GM12878 (cell line): Measurements from ENCODE around the gene CDON. TPM values are rescaled to one million over a fixed set of nuclear protein-coding genes. Genes with fewer than 3 reads are reported as not detected.

Experiments used
- ATAC-seq: fragments of 200-7000 bp; cut with Tn5 transposase; 3 replicates; pipeline ENCODE4 v1.9.1; 2020; ENCODE audit warnings: mild to moderate bottlenecking, moderate library complexity
- BruUV-seq: library from RNA; stranded (reverse); fragments of 400-500 nt; replicated peaks from 2 replicates; lab custom pipeline; 2021; lab: Mats Ljungman, UMichigan
- CTCF ChIA-PET: fragments of 300-600 bp; sonication (Branson Sonifier 250); formaldehyde crosslinking; extraction: SDS; loops from one replicate; lab custom pipeline; 2021; ENCODE audit warnings: inconsistent platforms; lab: Yijun Ruan, JAX
- POLR2A ChIA-PET: fragments of 350-600 bp; formaldehyde crosslinking; extraction: SDS; loops from one replicate; lab custom pipeline; 2021; ENCODE audit warnings: inconsistent platforms; lab: Charles Lee
- RAD21 ChIA-PET: fragments of 300-600 bp; sonication (Branson Sonifier 250); formaldehyde crosslinking; loops from one replicate; lab custom pipeline; 2023; ENCODE audit warnings: antibody characterized with exemption; ENCODE audit not compliant: unreplicated experiment; lab: Charles Lee
- SMC1A ChIA-PET: fragments of 300-600 bp; sonication (Branson Sonifier 250); formaldehyde crosslinking; loops from one replicate; lab custom pipeline; 2023; ENCODE audit not compliant: unreplicated experiment, uncharacterized antibody; lab: Charles Lee
- DNase-seq: peaks from one replicate; pipeline ENCODE4 v3.0.0-alpha.2; 2011; ENCODE audit warnings: low read depth, low spot score
- FAIRE-seq: peaks from 3 replicates; lab custom pipeline; 2011; peaks lifted over from hg19 to GRCh38; lab: Jason Lieb, UNC
- H2AFZ ChIP-seq: 2 replicates; pipeline ENCODE4 v1.6.0; 2011; ENCODE audit warnings: low read depth, low read length, control low read depth; ENCODE audit not compliant: control insufficient read depth
- H3K27ac ChIP-seq: 2 replicates; pipeline ENCODE4 v1.5.1; 2011; ENCODE audit warnings: control low read depth; ENCODE audit not compliant: control insufficient read depth, insufficient read depth
- H3K27me3 ChIP-seq, 2 experiments: replicated peaks in 1 of 2; 2 replicates each; pipeline versions ENCODE4 v1.6.0 to v1.6.1; 2011; ENCODE audit warnings: low read length in 1 of 2; ENCODE audit not compliant: control insufficient read depth in 2 of 2, insufficient read depth in 2 of 2
- H3K36me3 ChIP-seq, 2 experiments: 2 replicates each; pipeline ENCODE4 v1.5.1; 2011; ENCODE audit warnings: low read length in 1 of 2; ENCODE audit not compliant: control insufficient read depth in 2 of 2, insufficient read depth in 2 of 2
- H3K4me1 ChIP-seq: 2 replicates; pipeline ENCODE4 v1.6.1; 2011; ENCODE audit warnings: mild to moderate bottlenecking, low read length, moderate library complexity, mixed read lengths; ENCODE audit not compliant: control insufficient read depth, insufficient read depth
- H3K4me2 ChIP-seq: 2 replicates; pipeline ENCODE4 v1.6.0; 2011; ENCODE audit warnings: control low read depth; ENCODE audit not compliant: control insufficient read depth, insufficient read depth
- H3K4me3 ChIP-seq: fragments of 200-600 bp; sonication (generic); 2 replicates; pipeline ENCODE4 v1.5.1; 2016
- H3K79me2 ChIP-seq: 2 replicates; pipeline ENCODE4 v1.6.0; 2011; ENCODE audit warnings: low read length; ENCODE audit not compliant: control insufficient read depth, insufficient read depth
- H3K9ac ChIP-seq: 2 replicates; pipeline ENCODE4 v1.8.0; 2011; ENCODE audit warnings: low read length, control low read depth, mixed read lengths; ENCODE audit not compliant: control insufficient read depth, insufficient read depth
- H3K9me3 ChIP-seq: replicated peaks from 3 replicates; pipeline ENCODE4 v1.5.1; 2011; ENCODE audit warnings: mild to moderate bottlenecking, low read length; ENCODE audit not compliant: control insufficient read depth, insufficient read depth
- H4K20me1 ChIP-seq: 2 replicates; pipeline ENCODE4 v1.6.0; 2011; ENCODE audit not compliant: control insufficient read depth, insufficient read depth
- MYB ChIP-seq: fragments of 150-350 bp; IDR thresholded peaks from 2 replicates; pipeline ENCODE4 v1.6.1; 2014; ENCODE audit warnings: mild to moderate bottlenecking, low read depth, low read length, borderline replicate concordance
- STAT3 ChIP-seq: IDR thresholded peaks from 2 replicates; pipeline ENCODE4 v1.6.1; 2011; ENCODE audit warnings: low read depth, low read length, improper control_type of control experiment
- SUPT20H ChIP-seq: IDR thresholded peaks from 2 replicates; pipeline ENCODE4 v1.6.1; 2011; ENCODE audit warnings: low read depth, mild to moderate bottlenecking, low read length, moderate library complexity, borderline replicate concordance; ENCODE audit not compliant: control insufficient read depth
- TARDBP ChIP-seq: IDR thresholded peaks from 2 replicates; pipeline ENCODE4 v1.6.1; 2016; ENCODE audit warnings: borderline replicate concordance
- ZBTB11 ChIP-seq: fragments of 450-650 bp; formaldehyde crosslinking; IDR thresholded peaks from 2 replicates; pipeline ENCODE4 v1.5.0; 2022; ENCODE audit warnings: mild to moderate bottlenecking, missing genetic modification characterization
- WGBS: methylation state at CpG from one replicate; pipeline ENCODE4 v1.1.6; 2016; ENCODE audit warnings: low lambda C conversion rate; ENCODE audit not compliant: insufficient replicate concordance, insufficient coverage; ENCODE audit errors: missing lambda C conversion rate; 5-methylcytosine and 5-hydroxymethylcytosine counted together
- in situ Hi-C: fragments of 300-500 bp; cut with MboI; formaldehyde crosslinking; loops from 9 replicates; pipeline ENCODE4 v1.14.3; 2018; ENCODE audit warnings: mixed read lengths
- intact Hi-C: fragments of 100-400 bp; cut with micrococcal nuclease; formaldehyde crosslinking; loops from one replicate; pipeline ENCODE4 v1.14.2; 2022; ENCODE audit not compliant: unreplicated experiment
- polyA plus RNA-seq, 11 experiments: library from polyadenylated mRNA; depleted of rRNA in 4 of 11; unstranded in 6 of 11; stranded (reverse) in 5 of 11; fragments of >200 nt; fragmentation: Nextera tagmentation in 4 of 11; fragmentation: Illumina TruSeq in 1 of 11; extraction: Ambion mirVana in 4 of 11; extraction: Trizol in 1 of 11; gene quantifications; 1 replicate in 1 of 11; 2 replicates in 10 of 11; pipeline versions ENCODE4 v1.2.1 to v1.2.3, GENCODE V29; 2011 to 2016; ENCODE audit warnings: inconsistent platforms in 2 of 11, missing spikeins in 2 of 11, low read depth in 1 of 11
- total RNA-seq, 4 experiments: library from RNA; depleted of rRNA in 3 of 4; stranded (reverse); fragments of >200 nt in 3 of 4; fragmentation: Illumina TruSeq in 1 of 4; extraction: Trizol in 1 of 4; gene quantifications; 2 replicates each; pipeline versions ENCODE4 v1.2.1 to v1.2.3, GENCODE V29; 2013 to 2021

Gene CDON
- total and polyA plus RNA-seq, 10 of the 15 experiments (the other 5 are each of a cell fraction or from before 2014, with no cell fraction given), result 0.07 to 4.2 (median 0.36) TPM

GRCh38 chr11:125922156-125922555 is 140.5 kb downstream of the CDON start:
- Histone ChIP-seq H3K4me1 (no peaks in the 10 kb centered on the region), H3K27me3 (no peaks in the 10 kb centered on the region; a peak in 1 of 4 replicates), H3K4me2 (no peak overlapping the region), H3K36me3 (no peaks in the 10 kb centered on the region), H3K9me3 (no peaks in the 10 kb centered on the region), H3K9ac (no peak overlapping the region), H3K4me3 (no peak overlapping the region), H4K20me1 (no peaks in the 10 kb centered on the region), H3K79me2 (no peaks in the 10 kb centered on the region), H2AFZ (no peak overlapping the region), H3K27ac (no peak overlapping the region)
- BruUV-seq, result no TSS peak
- TF ChIP-seq MYB (no peak), STAT3 (no peak), TARDBP (no peak), SUPT20H (no peak), ZBTB11 (CRISPR knock-in tag) (no peak)
- in situ Hi-C loops, result loop anchor here (5.0 kb wide), 1 partner anchor 270 kb away; no protein-coding TSS in a partner anchor
- WGBS, result 52% methylated on average over 3 of the region's 3 CpGs
- ATAC-seq (no peak), FAIRE-seq (no peak), DNase-seq (no peak)
- POLR2A ChIA-PET, result no interaction called here
- RAD21 ChIA-PET, result interaction anchor here (1.1 to 3.7 kb wide), 2 partner anchors 137 to 271 kb away, joined by 3 to 27 read pairs; no protein-coding TSS in a partner anchor
- intact Hi-C loops, result loop anchor here (5.0 to 10.0 kb wide), 2 partner anchors 140 to 393 kb away; partner anchors contain the start of gene CDON
- CTCF ChIA-PET, result interaction anchor here (1.0 to 5.9 kb wide), 5 partner anchors 8 to 559 kb away, joined by 3 to 120 read pairs (median 6); no protein-coding TSS in a partner anchor
- SMC1A ChIA-PET, result interaction anchor here (1.0 to 6.3 kb wide), 2 partner anchors 18 to 273 kb away, joined by 3 to 61 read pairs; partner anchors contain the start of gene DDX25
